HG03432 (cell line): Measurements from ENCODE around the gene ARFIP1.

Experiments used
- ATAC-seq: cut with Tn5 transposase; IDR thresholded peaks from one replicate; pipeline ENCODE4 v1.9.1; 2021; ENCODE audit warnings: mild to moderate bottlenecking, moderate library complexity; ENCODE audit not compliant: unreplicated experiment

ARFIP1 gene

DNA sequence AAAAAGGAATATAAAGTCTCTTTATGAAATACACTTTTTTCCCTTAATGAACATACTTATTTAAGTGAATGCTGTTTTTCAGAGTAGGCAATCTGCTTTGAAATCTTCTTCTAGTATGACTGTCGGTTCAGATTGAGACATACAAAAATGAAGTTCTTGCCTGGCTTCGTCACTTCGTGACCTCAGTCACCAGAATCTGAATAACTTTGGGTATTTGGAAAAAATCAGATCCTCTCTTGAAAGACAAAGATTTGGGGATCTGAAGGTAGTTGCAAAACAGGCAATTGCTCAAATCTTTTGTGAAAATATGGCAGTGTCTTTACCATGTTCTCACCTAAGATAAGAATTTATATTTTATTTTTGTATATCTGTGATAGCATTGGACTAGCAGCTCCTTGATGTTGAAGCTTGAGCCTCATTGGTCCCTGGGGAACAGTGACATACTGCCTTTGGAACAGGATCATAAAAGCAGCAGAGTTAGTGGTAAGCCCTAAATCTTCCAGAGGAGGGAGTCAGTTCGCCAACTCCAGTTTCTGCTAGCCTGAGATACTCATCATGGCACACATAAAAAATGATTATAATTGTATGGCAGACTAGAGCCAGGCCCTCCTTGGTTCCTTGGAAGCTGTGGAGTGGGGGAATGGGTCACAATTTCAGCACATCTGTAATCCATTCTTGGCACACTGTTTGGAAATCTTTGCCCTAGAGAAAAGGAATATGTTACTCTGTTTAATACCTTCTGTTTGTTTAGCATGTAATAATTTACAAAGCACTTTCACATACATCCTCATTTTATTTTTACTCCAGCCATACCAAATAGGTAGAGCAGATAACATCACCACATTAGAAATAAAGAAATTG, 5.0 kb downstream of the ARFIP1 start:
- no peak for ATAC-seq

DNA sequence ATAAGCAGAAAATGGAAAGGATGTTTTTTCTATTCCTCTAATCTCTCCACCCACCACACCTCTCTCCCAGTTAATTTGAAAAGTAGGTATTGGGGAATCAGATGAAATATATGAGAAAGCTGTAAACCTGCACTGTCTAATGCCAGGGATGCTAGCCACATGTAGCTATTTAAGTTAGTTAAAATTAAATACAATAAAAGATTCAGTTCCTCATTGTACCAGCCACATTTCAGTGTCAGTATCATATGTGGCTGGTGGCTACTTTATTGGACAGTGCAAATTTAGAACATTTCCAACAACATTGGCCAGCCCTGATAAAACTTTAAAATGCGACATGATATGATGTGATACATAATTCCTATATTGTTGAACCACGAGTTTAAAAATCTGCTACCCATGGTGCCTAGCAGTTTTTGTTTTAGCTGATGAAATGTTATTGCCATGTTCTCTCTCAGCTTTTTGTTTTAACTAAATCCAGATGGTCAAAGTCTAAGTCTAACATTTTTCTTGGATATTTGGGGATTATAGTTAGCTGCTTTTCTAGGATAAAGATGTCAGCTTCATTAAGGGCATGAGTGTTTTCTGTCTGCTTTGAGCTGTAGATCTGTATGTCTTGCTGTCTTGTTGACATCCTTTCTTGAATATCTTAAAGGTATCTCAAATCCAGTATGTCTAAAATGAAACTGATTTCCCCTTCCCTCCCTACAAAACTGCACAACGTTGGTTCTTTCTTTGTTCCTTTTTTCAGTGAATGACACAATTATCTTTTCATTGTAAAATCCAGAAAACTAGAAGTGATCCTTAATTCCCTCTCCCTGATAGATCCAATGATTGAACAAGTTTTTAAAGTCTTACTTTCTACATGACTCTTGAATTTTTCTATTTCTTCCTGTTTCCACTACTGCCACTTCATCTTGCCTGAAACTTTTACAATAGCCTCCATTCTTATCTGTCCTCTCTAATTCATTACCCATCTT, 6.2 kb downstream of the ARFIP1 start:
- no peak for ATAC-seq

DNA sequence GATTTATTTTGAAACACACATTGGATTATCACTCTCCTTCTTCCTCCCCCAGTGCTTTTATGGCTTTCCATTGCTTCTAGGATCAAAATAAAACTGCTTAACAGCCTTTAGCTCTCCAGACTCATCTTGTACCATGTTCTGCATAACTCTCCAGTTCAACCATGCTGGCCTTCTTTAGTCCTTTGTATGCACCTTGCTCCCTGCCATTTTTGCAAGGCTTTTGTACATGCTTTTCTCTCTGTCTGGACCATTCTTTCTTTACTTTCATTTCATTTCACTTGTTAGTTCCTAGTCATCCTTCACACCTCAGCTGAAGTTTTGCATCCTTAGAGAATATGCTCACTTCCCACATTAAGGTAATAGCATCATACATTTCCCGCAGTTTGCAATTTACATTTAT, 6.9 kb downstream of the ARFIP1 start:
- no peak for ATAC-seq

DNA sequence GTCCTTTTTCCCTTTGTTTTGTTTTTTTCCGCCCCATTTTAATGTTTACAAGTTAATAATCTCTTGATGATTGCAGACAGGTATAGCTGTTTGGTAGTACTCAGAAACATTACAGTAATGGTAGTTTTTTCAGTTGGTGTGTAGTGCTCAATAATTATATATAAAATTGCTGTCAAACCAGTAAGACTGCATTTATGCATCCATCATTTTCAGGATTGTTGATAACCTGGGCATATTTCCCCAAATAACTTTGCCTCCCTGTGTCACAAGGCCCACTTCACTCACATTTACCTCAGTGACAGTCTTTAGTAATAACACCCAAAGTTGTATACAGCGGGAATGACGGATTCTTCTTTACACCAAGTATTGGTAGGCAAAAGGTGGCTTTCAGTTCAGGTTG, 16.1 kb downstream of the ARFIP1 start:
- ATAC-seq: no peak

DNA sequence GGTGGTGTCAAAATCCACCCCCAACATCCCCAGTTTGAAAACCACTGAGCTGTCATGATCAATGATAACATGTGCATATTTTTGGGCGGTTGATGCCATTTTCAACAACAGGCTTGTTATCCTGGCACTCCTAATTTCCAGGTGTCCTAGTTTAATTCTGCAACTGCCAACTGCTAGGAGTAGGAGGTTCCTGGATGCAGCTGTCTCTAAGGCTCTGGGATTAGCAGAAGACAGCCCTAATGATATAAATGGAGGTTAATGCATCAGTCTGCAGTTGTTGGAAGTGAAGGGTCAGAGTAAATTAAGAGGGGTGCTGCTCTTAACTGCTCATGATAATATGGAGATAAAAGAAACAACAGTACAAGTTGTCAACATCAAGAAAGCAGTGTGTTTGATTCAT, 23.8 kb downstream of the ARFIP1 start:
- ATAC-seq: no peak

DNA sequence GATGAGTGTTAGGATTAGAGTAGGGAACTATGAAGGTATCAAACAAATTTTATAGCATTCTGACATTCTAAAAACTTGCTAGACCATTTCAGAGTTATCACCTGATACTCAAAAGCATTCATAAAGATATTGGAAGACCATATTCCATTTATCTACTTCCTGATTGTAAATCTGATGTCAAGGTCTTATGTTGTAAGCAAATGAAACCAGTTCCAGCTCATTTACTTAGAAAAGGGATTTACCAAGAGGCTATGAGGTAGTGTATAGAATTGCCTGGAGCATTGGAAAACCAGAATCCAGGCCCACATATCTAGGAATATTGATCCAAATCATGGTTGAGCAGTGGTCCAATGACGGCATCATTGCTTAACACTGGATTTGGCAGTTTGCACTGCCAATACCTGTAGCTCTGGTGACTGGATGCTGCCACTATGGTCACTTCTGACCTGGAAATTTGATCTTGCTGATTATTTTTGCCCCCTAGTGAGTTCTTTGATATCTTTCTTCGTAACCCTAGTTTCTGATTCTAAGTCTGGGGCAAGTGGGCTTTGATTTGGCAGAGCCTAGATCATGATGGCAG, 25.4 kb downstream of the ARFIP1 start:
- no peak for ATAC-seq

DNA sequence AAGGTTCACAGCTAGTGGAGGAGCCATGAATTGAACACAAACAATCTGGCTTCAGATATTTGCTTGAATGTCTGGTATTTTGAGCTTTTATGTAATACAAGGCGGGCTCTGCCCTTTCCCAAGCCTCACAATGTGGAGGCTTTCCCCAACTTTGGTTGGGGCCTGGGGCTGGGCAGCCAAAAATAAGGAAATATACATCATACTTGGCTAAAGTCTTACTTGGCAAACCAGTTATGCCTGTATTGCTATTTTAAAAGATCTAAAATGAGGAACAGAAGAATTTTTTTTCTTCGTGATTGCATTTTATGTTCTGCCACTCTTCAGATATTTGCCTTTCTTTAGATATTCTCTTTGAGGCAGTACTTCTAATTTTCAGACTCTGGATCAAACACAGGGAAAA, 26.1 kb downstream of the ARFIP1 start:
- no peak for ATAC-seq

DNA sequence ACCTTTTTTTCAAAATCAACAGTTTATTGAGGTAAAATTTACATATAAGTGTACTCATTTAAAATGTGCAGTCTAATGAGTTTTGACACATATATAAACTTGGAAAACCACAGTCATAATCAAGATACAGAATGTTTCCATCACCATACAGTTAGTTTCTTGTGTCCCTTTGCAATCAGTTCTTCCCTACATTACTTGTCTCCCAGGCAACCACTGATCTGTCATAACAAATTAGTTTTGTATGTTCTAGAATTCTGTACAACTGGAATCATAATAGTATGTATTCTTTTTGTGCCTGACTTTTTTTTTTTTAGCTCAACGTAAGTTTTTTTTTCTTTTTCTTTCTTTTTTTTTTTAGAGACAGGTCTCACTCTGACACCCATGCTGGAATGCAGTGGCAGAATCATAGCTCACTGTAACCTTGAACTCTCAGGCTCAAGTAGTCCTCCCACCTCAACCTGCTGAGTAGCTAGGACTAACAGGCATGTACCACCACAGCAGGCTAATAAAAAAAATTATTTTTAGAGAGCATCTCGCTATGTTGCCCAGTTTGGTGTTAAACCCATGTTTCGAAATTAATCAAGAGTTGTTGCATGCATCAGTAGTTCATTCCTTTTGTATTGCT, 26.9 kb downstream of the ARFIP1 start:
- ATAC-seq: no peak

DNA sequence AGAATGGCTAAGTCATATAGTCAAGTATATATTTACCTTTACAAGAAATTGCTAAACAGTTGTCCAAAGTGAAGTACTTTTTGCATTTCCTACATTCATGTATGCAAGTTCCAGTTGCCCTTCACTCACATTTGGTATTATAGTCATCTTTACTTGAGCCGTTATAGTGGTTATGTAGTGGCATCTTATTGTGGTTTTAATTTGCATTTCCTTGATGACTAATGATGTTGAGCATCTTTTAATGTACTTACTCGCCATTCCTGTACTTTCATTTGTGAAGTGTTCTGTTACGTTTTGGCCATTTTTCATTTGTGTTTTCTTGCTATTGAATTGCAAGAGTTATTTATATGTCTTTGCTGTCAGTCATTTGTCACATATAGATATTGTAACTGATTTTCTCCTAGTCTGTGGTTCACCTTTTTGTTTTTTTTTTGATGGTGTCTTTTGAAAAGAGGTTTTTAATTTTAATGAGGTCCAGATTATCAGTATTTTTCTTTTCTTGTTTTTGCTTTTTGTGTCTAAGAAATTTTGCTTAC, 27.6 kb downstream of the ARFIP1 start:
- ATAC-seq: peak; percentile 46

DNA sequence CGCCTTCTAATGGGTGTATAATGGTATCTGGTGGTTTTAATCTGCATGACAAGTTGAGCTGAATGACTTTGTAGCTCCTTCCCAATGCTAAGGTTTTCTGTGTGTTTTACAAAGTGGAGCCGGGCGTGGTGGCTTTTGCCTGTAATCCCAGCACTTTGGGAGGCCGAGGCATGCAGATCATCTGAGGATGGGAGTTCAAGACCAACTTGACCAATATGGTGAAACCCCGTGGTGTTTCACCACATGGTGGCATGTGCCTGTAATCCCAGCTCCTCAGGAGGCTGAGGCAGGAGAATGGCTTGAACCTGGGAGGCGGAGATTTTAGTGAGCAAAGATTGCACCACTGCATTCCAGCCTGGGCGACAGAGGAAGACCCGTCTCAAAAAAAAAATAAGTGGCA, 28.9 kb downstream of the ARFIP1 start:
- ATAC-seq: no peak

DNA sequence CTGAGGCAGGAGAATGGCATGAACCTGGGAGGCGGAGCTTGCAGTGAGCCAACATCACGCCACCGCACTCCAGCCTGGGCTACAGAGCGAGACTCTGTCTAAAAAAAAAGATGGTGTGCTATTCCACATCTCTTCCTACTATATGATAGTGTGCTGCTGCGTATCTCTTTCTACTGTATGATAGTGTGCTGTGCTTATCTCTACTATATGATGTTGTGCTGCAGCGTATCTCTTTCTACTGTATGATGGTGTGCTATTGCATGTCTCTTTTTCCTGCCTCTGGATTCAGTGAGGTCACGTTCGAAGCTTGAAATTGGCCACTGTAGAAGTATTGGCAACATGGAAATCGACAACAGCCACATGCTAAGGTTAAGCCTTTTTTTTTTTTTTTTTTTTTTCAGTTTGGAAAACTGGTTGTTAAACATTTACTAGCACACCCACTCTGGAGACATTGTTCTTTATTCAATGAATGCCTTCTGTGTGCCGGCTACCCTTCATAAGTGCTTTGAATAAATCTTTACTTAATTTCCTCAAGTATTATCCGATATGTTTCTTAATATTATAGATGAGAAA, 31.0 kb downstream of the ARFIP1 start:
- ATAC-seq: no peak

DNA sequence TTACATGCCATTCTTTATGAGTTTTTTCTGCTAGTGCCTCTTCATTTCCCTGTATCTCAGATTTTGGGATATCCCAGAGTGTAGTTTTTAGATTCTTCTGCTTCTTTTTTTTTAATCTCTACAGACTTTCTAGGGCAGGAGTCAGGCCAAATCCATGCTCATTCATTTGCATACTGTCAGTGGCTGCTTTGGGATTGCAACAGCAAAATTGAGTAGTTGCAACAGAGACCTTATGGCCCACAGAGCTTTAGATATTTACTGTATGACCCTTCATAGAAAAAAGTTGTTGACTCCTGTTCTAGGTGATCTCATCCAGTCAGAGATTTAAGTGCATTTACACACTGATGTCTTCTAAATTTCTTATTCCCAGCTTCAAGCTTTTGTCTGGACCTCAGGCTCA, 35.3 kb downstream of the ARFIP1 start:
- no peak for ATAC-seq

DNA sequence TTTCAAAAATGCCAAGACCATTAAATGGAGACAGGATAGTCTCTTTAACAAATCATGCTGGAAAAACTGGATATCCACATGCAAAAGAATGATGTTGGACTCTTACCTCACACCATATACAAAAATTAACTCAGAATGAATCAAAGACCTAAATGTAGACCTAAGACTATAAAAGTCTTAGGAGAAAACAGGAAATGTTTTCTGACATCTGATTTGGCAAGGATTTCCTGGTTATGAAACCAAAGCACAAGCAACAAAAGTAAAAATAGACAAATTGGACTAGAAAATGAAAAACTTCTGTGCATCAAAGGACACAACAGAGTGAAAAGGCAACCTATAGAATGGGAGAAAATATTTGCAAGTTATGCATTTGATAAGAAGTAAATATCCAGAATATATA, 37.6 kb downstream of the ARFIP1 start:
- ATAC-seq: no peak

DNA sequence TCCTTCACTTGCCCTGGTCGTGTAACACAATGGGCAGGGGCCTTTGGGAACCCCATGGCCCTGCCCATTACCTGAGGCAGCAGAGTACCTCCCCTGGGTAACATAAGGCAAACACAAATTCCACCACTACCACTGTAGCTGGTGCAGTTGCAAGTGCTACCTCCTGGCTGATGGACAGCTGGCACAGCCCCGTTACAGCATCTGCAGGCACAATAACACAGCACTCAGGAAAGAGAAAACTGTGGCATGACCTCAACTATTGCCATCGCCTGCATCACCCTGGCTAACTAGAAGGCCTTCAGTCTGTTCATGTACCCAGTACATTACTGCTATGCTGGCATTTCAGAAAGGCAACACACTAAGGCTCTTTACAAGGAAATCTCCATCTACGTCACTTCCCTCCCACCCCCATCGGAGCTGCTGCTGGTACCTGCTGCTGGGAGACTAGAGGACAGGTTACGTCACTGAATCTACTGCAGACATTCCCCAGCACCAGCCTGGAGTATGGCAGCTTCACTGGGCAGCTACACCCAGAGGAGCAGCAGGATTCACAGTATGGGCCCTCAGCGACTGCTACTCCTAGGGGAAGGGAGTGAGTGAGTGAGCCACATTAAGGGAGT, 39.4 kb downstream of the ARFIP1 start:
- no peak for ATAC-seq

DNA sequence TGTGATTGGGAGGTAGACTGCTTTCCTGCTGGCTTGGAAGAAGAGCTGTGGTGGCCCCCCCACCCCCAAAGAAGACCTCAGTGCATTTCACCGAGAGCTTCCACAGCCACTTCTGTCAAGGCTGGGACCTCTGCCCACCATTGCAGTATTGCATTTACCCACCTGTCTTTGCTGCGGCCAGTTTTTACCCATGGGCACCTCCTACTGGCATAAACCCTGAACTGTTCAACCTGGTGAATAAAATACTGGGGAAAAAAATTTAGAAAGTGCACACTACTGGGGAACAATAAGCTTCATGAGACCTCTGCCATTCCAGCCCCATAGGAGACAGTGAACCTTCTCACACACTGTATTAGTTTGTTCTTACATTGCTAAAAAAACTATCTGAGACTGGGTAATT, 40.3 kb downstream of the ARFIP1 start:
- ATAC-seq: no peak

DNA sequence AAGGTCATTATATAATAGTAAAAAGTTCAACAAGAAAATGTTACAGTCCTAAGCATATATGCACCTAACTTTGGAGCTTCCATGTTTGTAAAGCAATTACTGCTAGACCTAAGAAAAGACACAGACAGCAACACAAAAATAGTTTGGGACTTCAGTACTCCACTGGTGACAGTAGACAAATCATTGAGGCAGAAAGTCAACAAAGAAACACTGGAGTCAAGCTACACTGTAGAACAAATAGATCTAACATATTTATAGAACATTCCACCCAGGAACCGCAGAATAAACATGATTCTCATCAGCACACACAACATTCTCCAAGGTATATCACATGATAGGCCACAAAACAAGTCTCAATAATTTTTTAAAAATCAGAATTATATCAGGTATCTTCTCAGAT, 42.6 kb downstream of the ARFIP1 start:
- ATAC-seq: no peak

DNA sequence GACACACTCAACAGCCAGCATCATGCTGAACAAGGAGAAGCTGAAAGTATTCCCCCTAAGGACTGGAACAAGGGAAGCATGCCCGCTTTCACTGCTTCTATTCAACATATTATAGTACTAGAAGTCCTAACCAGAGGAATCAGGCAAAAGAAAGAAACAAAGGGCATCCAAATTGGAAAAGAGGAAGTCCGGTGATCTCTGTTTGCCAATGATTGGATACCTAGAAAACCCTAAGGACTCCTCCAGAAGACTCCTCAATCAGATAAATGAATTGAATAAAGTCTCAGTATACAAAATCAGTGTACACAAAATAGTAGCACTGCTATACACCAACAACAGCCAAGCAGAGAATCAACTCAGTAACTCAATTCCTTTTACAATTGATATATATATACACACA, 44.8 kb downstream of the ARFIP1 start:
- no peak for ATAC-seq

DNA sequence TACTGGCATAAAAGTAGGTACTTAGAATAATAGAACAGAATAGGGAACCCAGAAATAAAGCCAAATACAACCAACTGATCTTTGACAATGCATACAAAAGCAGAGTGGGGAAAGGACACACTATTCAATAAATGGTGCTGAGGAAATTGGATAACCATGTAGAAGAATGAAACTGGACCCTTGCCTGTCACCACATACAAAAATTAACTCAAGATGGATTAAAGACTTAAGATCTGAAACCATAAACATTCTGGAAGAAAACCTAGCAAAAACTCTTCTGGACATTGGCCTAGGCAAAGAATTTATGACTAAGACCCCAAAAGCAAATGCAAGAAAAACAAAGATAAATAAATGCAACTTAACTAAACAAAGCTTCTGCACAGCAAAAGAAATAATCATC, 45.6 kb downstream of the ARFIP1 start:
- ATAC-seq: no peak

DNA sequence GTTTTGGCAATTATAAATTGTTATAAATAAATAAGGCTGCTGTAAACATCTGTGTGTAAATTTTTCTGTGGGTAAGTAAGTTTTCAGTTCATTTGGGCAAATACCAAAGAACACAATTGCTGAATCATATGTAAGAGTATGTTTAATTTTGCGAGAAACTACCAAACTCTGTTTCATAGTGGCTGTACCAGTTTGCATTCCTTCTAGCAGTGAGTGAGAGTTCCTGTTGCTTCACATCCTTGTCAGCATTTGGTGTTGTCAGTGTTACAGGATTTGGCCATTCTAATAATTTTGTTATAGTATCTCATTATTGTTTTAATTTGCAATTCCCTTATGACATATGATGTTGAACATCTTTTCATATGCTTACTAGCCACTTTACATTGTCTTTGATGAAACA, 48.4 kb downstream of the ARFIP1 start:
- no peak for ATAC-seq

DNA sequence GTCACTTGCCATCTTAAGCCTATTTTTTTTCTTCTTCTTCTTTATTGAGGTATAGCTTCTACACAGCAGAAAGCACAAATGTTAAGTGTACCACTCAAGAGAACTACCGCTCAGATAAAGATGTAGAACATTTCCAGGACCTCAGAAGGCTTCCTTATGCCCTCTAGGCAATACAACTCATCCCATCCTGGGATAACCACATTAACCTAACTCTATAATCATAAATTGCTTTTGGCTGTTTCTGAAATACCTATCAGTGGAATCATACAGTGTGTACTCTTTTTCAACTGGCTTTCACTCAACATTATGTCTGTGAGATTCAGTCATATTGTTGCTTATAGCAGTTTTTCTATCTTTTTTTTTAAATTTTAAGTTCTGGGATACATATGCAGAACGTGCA, 51.7 kb downstream of the ARFIP1 start:
- no peak for ATAC-seq
